Neural crest cell (in vitro differentiated cells): ENCODE data around the gene DNAJC18. TPM values are rescaled to one million over a fixed set of nuclear protein-coding genes. Genes with fewer than 3 reads are reported as not detected.

ENCODE experiments used
- DNase-seq: peaks from one replicate; pipeline ENCODE4 v3.0.0; 2021; ENCODE audit warnings: low read depth, mixed read lengths, low spot score
- H3K27ac Mint-ChIP-seq: one replicate; pipeline ENCODE4 v1.8.0; 2021; ENCODE audit warnings: mild to moderate bottlenecking, mixed read lengths; ENCODE audit not compliant: unreplicated experiment
- H3K27me3 Mint-ChIP-seq: 2 replicates; pipeline ENCODE4 v1.8.0; 2021; ENCODE audit warnings: low read depth, mild to moderate bottlenecking, mixed read lengths
- H3K36me3 Mint-ChIP-seq: 2 replicates; pipeline ENCODE4 v1.8.0; 2021; ENCODE audit warnings: low read depth, mild to moderate bottlenecking, mixed read lengths
- H3K4me1 Mint-ChIP-seq: 2 replicates; pipeline ENCODE4 v1.8.0; 2021; ENCODE audit warnings: mixed read lengths
- H3K4me3 Mint-ChIP-seq: one replicate; pipeline ENCODE4 v1.8.0; 2021; ENCODE audit warnings: mild to moderate bottlenecking, mixed read lengths
- H3K9me3 Mint-ChIP-seq: 2 replicates; pipeline ENCODE4 v1.8.0; 2021; ENCODE audit warnings: mixed read lengths
- total RNA-seq: library from RNA; stranded (reverse); gene quantifications from 2 replicates; pipeline ENCODE4 v1.2.1, GENCODE V29; 2021
- TF ChIP-seq, protein P1 (sequence below): fragments of 200-600 bp; sonication (generic); conservative IDR thresholded peaks from 2 replicates; pipeline ENCODE4 v1.5.0; 2021; ENCODE audit warnings: antibody characterized with exemption, mild to moderate bottlenecking

The DNAJC18 gene
- total RNA-seq, 1 donor from 2014 or later: 27.9 TPM

DNA sequence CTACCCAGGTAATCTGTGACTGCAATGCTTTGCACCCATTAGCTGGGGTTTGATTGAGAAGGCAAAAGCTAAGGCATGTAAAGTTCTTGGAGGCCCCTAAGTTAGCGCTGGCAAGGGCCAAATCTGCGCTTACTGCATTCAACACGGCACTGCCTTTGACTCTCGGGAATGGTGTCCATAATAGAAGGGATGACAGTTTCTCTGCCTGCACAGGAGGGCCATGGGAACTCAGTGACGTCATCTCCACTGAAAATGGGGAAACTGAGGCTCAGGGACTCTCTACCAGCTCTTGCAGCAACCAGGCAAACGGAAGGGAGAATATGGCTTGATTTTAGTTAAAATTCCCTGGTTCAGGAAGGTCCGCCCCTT is 35.9 kb downstream of the DNAJC18 start:
- no peak for DNase-seq
- TF ChIP-seq, protein P1, sequence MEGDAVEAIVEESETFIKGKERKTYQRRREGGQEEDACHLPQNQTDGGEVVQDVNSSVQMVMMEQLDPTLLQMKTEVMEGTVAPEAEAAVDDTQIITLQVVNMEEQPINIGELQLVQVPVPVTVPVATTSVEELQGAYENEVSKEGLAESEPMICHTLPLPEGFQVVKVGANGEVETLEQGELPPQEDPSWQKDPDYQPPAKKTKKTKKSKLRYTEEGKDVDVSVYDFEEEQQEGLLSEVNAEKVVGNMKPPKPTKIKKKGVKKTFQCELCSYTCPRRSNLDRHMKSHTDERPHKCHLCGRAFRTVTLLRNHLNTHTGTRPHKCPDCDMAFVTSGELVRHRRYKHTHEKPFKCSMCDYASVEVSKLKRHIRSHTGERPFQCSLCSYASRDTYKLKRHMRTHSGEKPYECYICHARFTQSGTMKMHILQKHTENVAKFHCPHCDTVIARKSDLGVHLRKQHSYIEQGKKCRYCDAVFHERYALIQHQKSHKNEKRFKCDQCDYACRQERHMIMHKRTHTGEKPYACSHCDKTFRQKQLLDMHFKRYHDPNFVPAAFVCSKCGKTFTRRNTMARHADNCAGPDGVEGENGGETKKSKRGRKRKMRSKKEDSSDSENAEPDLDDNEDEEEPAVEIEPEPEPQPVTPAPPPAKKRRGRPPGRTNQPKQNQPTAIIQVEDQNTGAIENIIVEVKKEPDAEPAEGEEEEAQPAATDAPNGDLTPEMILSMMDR: no peak
- Mint-ChIP-seq H3K36me3 (no peaks in the 10 kb centered on the region), H3K27me3 (no peaks in the 10 kb centered on the region), H3K4me3 (peak overlapping the region; percentile 95), H3K27ac (peak overlapping the region; percentile 100), H3K4me1 (peaks cover 23% of the 10 kb centered on the region), H3K9me3 (no peaks in the 10 kb centered on the region)

DNA sequence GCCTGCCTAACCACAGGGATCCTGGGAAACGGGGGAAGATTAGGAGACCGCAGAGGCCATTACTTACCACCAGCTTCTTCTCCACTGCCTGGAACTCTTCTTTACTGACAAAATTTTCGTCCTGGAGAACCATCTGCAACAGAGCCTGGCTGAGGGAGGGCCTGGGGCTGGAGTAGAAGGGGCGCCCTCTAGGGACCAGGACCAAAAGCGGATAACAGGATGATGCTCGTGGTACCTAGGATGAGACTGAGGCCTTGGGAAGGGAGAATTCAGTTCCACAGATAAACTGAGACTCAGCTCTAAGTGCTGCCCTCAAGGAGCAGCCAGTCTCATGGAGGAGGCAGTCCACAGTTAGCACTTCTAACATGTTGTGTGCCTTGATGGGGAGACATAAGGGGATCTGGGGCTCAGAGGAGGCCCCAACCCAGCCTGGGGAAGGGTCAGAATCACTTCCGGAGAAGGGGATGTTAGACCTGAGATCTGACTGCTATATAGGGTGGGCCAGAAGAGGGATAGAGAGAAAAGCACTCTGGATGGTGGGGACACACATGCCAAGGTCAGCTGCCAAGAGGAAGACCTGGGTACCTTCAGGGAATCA is 36.7 kb downstream of the DNAJC18 start:
- Mint-ChIP-seq H3K4me1 (peaks cover 23% of the 10 kb centered on the region), H3K27ac (no peak overlapping the region), H3K27me3 (no peaks in the 10 kb centered on the region), H3K4me3 (peak overlapping the region; percentile 95), H3K36me3 (no peaks in the 10 kb centered on the region), H3K9me3 (no peaks in the 10 kb centered on the region)
- TF ChIP-seq, protein P1: peak; percentile 48
- no peak for DNase-seq

DNA sequence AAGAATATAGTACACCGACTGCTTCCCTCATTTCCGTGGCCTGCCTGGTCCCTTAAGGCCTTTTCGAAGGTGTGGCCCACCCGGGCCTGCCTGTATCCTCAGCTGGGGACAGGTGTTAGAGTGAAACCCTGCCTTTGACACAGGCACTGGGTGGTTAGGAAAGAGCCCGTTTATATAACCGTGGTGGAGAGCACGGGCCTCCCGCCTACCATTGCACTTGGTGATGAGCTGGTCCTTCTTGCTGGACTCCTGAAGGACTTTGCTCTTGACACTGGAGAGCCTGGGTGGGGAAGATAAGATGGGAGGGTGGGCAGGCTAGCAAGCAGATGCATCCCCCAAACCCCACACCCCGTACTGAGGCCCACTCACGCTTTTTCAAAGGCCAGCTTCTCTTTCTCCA is 37.8 kb downstream of the DNAJC18 start:
- H3K4me1 Mint-ChIP-seq: peaks cover 23% of the 10 kb centered on the region

DNA sequence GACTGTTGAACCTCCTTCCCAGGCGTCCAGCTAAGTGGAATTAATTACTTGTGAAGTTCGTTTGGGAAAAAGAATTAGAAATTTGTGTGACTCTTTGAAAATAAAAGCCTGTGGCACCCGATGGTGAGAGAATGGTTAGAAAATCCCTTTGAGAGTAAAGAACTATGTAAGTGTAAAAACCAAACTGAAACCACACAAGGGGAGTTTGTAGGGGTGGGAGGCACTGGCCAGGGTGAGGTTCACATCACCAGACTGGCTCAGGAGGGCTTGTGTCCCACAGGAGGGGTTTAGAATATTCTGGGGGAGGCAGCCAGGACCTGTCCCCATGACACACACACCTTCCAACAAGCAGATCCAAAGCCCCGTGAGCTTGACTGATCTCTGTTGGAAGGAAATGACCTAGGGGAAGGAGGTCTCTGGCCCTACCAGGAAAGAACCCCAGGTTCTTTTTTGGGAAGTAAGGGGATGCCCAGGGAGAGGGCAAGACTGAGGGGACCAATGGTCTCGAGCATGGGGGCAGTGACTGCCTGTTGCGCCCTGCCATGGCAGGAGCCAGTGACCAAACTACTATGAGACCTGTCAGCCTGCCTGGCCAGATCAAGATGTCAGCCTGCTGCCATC is 39.7 kb downstream of the DNAJC18 start:
- H3K4me1 Mint-ChIP-seq: peaks cover 23% of the 10 kb centered on the region
- H3K4me3 Mint-ChIP-seq: no peak overlapping the region

More for the DNA sequence above, 37.8 kb downstream of the DNAJC18 start:
- TF ChIP-seq, protein P1: no peak
- H3K36me3 Mint-ChIP-seq: peaks cover 4% of the 10 kb centered on the region
- no peaks in the 10 kb centered on the region for H3K9me3 Mint-ChIP-seq
- peaks cover 6% of the 10 kb centered on the region for H3K27me3 Mint-ChIP-seq
- H3K4me3 Mint-ChIP-seq: peak overlapping the region; percentile 54
- DNase-seq: no peak
- peak overlapping the region; percentile 57 for H3K27ac Mint-ChIP-seq

DNA sequence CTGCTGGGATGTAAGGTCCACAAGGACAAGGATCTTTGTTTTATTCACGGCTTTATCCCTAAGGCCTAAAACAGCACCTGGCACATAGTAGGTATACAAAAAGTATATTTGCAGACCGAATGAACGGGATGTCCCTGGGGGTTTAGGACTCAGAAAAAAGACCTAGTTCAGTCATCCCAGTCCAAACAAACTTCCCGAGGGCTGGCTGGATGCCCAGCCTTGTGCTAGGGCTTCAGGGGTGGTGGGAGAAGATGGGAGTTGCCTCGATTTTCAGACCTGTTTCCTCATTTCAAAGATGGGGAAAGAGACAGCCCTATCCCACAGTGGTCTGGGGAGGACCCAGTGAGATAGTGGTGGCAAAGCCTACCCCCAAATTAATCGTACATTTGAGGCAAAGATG is 41.4 kb downstream of the DNAJC18 start:
- H3K9me3 Mint-ChIP-seq: no peaks in the 10 kb centered on the region
- peaks cover 4% of the 10 kb centered on the region for H3K36me3 Mint-ChIP-seq
- DNase-seq: no peak
- H3K27ac Mint-ChIP-seq: no peak overlapping the region
- TF ChIP-seq, protein P1: no peak
- H3K4me1 Mint-ChIP-seq: peaks cover 6% of the 10 kb centered on the region
- no peak overlapping the region for H3K4me3 Mint-ChIP-seq
- H3K27me3 Mint-ChIP-seq: peaks cover 38% of the 10 kb centered on the region

More for the DNA sequence above, 39.7 kb downstream of the DNAJC18 start:
- Mint-ChIP-seq H3K9me3 (no peaks in the 10 kb centered on the region), H3K27ac (no peak overlapping the region), H3K36me3 (peaks cover 4% of the 10 kb centered on the region), H3K27me3 (peaks cover 22% of the 10 kb centered on the region)
- no peak for DNase-seq
- TF ChIP-seq, protein P1: no peak
